NCI-H2107 treated with DMSO at 0.1 percent for 48 hours (cell line): Measurements from ENCODE around the gene MGLL.

Source experiments
- DNase-seq: peaks from one replicate; lab custom pipeline; 2025; ENCODE audit not compliant: unreplicated experiment; lab: John Stamatoyannopoulos, UW

The MGLL gene

GRCh38 chr3:127639173-127640041, 182.9 kb downstream of the MGLL start:
- no peak for DNase-seq
